Stimulated activated CD8-positive, alpha-beta memory T cell treated with anti-CD3 and anti-CD28 coated beads, Interleukin-12 subunit alpha, Interleukin-12 subunit beta, amount 100 ng/mL, for 24 hours (primary cell): ENCODE results near the gene AFAP1L2.

Source experiments
- DNase-seq: peaks from one replicate; pipeline ENCODE4 v3.0.0-alpha.2; 2020; ENCODE audit errors: extremely low read depth

Gene AFAP1L2

GRCh38 chr10:114310346-114310745 lies 94.0 kb downstream of the AFAP1L2 start:
- DNase-seq: no peak

- DNase-seq: no peak
Measured at GRCh38 chr10:114309364-114309651, 95.0 kb downstream of the AFAP1L2 start.

- DNase-seq: no peak
Measured at GRCh38 chr10:114308531-114309363, 95.6 kb downstream of the AFAP1L2 start.

GRCh38 chr10:114307731-114308130 lies 96.6 kb downstream of the AFAP1L2 start:
- no peak for DNase-seq

GRCh38 chr10:114306116-114306973 lies 98.0 kb downstream of the AFAP1L2 start:
- no peak for DNase-seq

- DNase-seq: no peak
Measured at GRCh38 chr10:114305521-114305925, 98.8 kb downstream of the AFAP1L2 start.

- DNase-seq: peak; percentile 16
Measured at GRCh38 chr10:114304571-114305421, 99.5 kb downstream of the AFAP1L2 start.

GRCh38 chr10:114304017-114304570 lies 100.2 kb downstream of the AFAP1L2 start:
- peak; percentile 30 for DNase-seq

GRCh38 chr10:114303556-114303955 lies 100.7 kb downstream of the AFAP1L2 start:
- no peak for DNase-seq

GRCh38 chr10:114301951-114302710 lies 102.2 kb downstream of the AFAP1L2 start:
- DNase-seq: no peak

- no peak for DNase-seq
Measured at GRCh38 chr10:114301177-114301576, 103.1 kb downstream of the AFAP1L2 start.

- DNase-seq: no peak
Measured at GRCh38 chr10:114300036-114300645, 104.2 kb downstream of the AFAP1L2 start.

- DNase-seq: no peak
Measured at GRCh38 chr10:114297136-114297705, 107.1 kb downstream of the AFAP1L2 start.

GRCh38 chr10:114295393-114295792 lies 108.9 kb downstream of the AFAP1L2 start:
- DNase-seq: no peak

- no peak for DNase-seq
Measured at GRCh38 chr10:114294549-114294948, 109.8 kb downstream of the AFAP1L2 start.

- DNase-seq: no peak
Measured at GRCh38 chr10:114293075-114293474, 111.2 kb downstream of the AFAP1L2 start.

- no peak for DNase-seq
Measured at GRCh38 chr10:114291516-114291915, 112.8 kb downstream of the AFAP1L2 start.

GRCh38 chr10:114291076-114291475 lies 113.2 kb downstream of the AFAP1L2 start:
- DNase-seq: no peak

GRCh38 chr10:114290038-114290437 lies 114.3 kb downstream of the AFAP1L2 start:
- DNase-seq: no peak

- no peak for DNase-seq
Measured at GRCh38 chr10:114289096-114289436, 115.2 kb downstream of the AFAP1L2 start.
